ENCODE measurements around the gene KRT36.

KRT36 gene

GRCh38 chr17:41507315-41507880 lies 17.7 kb upstream of the KRT36 start:
- peaks cover 8% of the 10 kb centered on the region for H3K4me1 ChIP-seq (ENCODE audit: insufficient read depth, low read length)
- H3K9ac ChIP-seq (ENCODE audit: low read length), result no peak overlapping the region
- H3K27me3 ChIP-seq (ENCODE audit: control insufficient read depth in 1 of 2, insufficient read depth in 2 of 2, low read length in 2 of 2), result no peaks in the 10 kb centered on the region
- no peak overlapping the region for H3K4me3 ChIP-seq (ENCODE audit: low read depth in 1 of 2, low read length in 2 of 2)
- H3K9me3 ChIP-seq (ENCODE audit: low read length), result no peaks in the 10 kb centered on the region
- no peak overlapping the region for H3K27ac ChIP-seq (ENCODE audit: low read depth, low read length)
- no peaks in the 10 kb centered on the region for H3K36me3 ChIP-seq (ENCODE audit: insufficient read depth, low read length)

GRCh38 chr17:41505809-41506767 lies 16.4 kb upstream of the KRT36 start:
- Histone ChIP-seq H3K27ac (ENCODE audit: low read depth, low read length) (no peak overlapping the region), H3K9me3 (ENCODE audit: low read length) (no peaks in the 10 kb centered on the region), H3K4me3 (ENCODE audit: low read depth in 1 of 2, low read length in 2 of 2) (no peak overlapping the region), H3K27me3 (ENCODE audit: control insufficient read depth in 1 of 2, insufficient read depth in 2 of 2, low read length in 2 of 2) (no peaks in the 10 kb centered on the region), H3K36me3 (ENCODE audit: insufficient read depth, low read length) (no peaks in the 10 kb centered on the region), H3K9ac (ENCODE audit: low read length) (no peak overlapping the region), H3K4me1 (ENCODE audit: insufficient read depth, low read length) (peaks cover 8% of the 10 kb centered on the region)

GRCh38 chr17:41505007-41505808 lies 15.5 kb upstream of the KRT36 start, which contains the start of gene KRT13:
Gene KRT13, minus strand, starts transcription at chr17:41505612. Its CDS starts 62 bp downstream, at chr17:41505550.
- H3K9ac ChIP-seq (ENCODE audit: low read length), result no peak within 1 kb of the TSS
- H3K27ac ChIP-seq (ENCODE audit: low read depth, low read length), result no peak within 1 kb of the TSS
- H3K36me3 ChIP-seq (ENCODE audit: insufficient read depth, low read length), result no peaks in the 10 kb centered on the region
- peaks cover 8% of the 10 kb centered on the region for H3K4me1 ChIP-seq (ENCODE audit: insufficient read depth, low read length)
- H3K27me3 ChIP-seq (ENCODE audit: control insufficient read depth in 1 of 2, insufficient read depth in 2 of 2, low read length in 2 of 2), result no peaks in the 10 kb centered on the region
- no peak within 1 kb of the TSS for H3K4me3 ChIP-seq (ENCODE audit: low read depth in 1 of 2, low read length in 2 of 2)
- H3K9me3 ChIP-seq (ENCODE audit: low read length), result no peaks in the 10 kb centered on the region

- no peak overlapping the region for H3K9ac ChIP-seq (ENCODE audit: low read length)
- H3K9me3 ChIP-seq (ENCODE audit: low read length), result no peaks in the 10 kb centered on the region
- no peaks in the 10 kb centered on the region for H3K36me3 ChIP-seq (ENCODE audit: insufficient read depth, low read length)
- H3K27me3 ChIP-seq (ENCODE audit: control insufficient read depth in 1 of 2, insufficient read depth in 2 of 2, low read length in 2 of 2), result no peaks in the 10 kb centered on the region
- no peak overlapping the region for H3K27ac ChIP-seq (ENCODE audit: low read depth, low read length)
- H3K4me1 ChIP-seq (ENCODE audit: insufficient read depth, low read length), result peaks cover 8% of the 10 kb centered on the region
- H3K4me3 ChIP-seq (ENCODE audit: low read depth in 1 of 2, low read length in 2 of 2), result no peak overlapping the region
Observed at GRCh38 chr17:41504246-41504977, 14.7 kb upstream of the KRT36 start.

- Histone ChIP-seq H3K27me3 (ENCODE audit: control insufficient read depth in 1 of 2, insufficient read depth in 2 of 2, low read length in 2 of 2) (no peaks in the 10 kb centered on the region), H3K9me3 (ENCODE audit: low read length) (no peaks in the 10 kb centered on the region), H3K4me3 (ENCODE audit: low read depth in 1 of 2, low read length in 2 of 2) (no peak overlapping the region), H3K9ac (ENCODE audit: low read length) (no peak overlapping the region), H3K4me1 (ENCODE audit: insufficient read depth, low read length) (peaks cover 8% of the 10 kb centered on the region), H3K36me3 (ENCODE audit: insufficient read depth, low read length) (no peaks in the 10 kb centered on the region), H3K27ac (ENCODE audit: low read depth, low read length) (no peak overlapping the region)
Observed at GRCh38 chr17:41503202-41503601, 13.5 kb upstream of the KRT36 start.

- H3K27ac ChIP-seq (ENCODE audit: low read depth, low read length), result no peak overlapping the region
- no peak overlapping the region for H3K4me3 ChIP-seq (ENCODE audit: low read depth in 1 of 2, low read length in 2 of 2)
Observed at GRCh38 chr17:41500131-41500911, 10.6 kb upstream of the KRT36 start.

GRCh38 chr17:41499714-41500113 lies 10.0 kb upstream of the KRT36 start:
- Histone ChIP-seq H3K4me1 (ENCODE audit: insufficient read depth, low read length) (peaks cover 5% of the 10 kb centered on the region), H3K9me3 (ENCODE audit: low read length) (no peaks in the 10 kb centered on the region), H3K27ac (ENCODE audit: low read depth, low read length) (no peak overlapping the region), H3K36me3 (ENCODE audit: insufficient read depth, low read length) (no peaks in the 10 kb centered on the region), H3K27me3 (ENCODE audit: control insufficient read depth in 1 of 2, insufficient read depth in 2 of 2, low read length in 2 of 2) (no peaks in the 10 kb centered on the region), H3K9ac (ENCODE audit: low read length) (no peak overlapping the region), H3K4me3 (ENCODE audit: low read depth in 1 of 2, low read length in 2 of 2) (no peak overlapping the region)

More at GRCh38 chr17:41500131-41500911, 10.6 kb upstream of the KRT36 start:
- H3K36me3 ChIP-seq (ENCODE audit: insufficient read depth, low read length), result no peaks in the 10 kb centered on the region
- peaks cover 8% of the 10 kb centered on the region for H3K4me1 ChIP-seq (ENCODE audit: insufficient read depth, low read length)
- no peak overlapping the region for H3K9ac ChIP-seq (ENCODE audit: low read length)
- H3K27me3 ChIP-seq (ENCODE audit: control insufficient read depth in 1 of 2, insufficient read depth in 2 of 2, low read length in 2 of 2), result no peaks in the 10 kb centered on the region
- H3K9me3 ChIP-seq (ENCODE audit: low read length), result no peaks in the 10 kb centered on the region

- Histone ChIP-seq H3K27ac (ENCODE audit: low read depth, low read length) (no peak overlapping the region), H3K9me3 (ENCODE audit: low read length) (no peaks in the 10 kb centered on the region), H3K36me3 (ENCODE audit: insufficient read depth, low read length) (no peaks in the 10 kb centered on the region), H3K4me3 (ENCODE audit: low read depth in 1 of 2, low read length in 2 of 2) (no peak overlapping the region), H3K4me1 (ENCODE audit: insufficient read depth, low read length) (no peaks in the 10 kb centered on the region), H3K9ac (ENCODE audit: low read length) (no peak overlapping the region), H3K27me3 (ENCODE audit: control insufficient read depth in 1 of 2, insufficient read depth in 2 of 2, low read length in 2 of 2) (no peaks in the 10 kb centered on the region)
Observed at GRCh38 chr17:41498276-41498675, 8.6 kb upstream of the KRT36 start.

- Histone ChIP-seq H3K36me3 (ENCODE audit: insufficient read depth, low read length) (no peaks in the 10 kb centered on the region), H3K4me1 (ENCODE audit: insufficient read depth, low read length) (no peaks in the 10 kb centered on the region), H3K9me3 (ENCODE audit: low read length) (no peaks in the 10 kb centered on the region), H3K9ac (ENCODE audit: low read length) (no peak overlapping the region), H3K27ac (ENCODE audit: low read depth, low read length) (no peak overlapping the region), H3K27me3 (ENCODE audit: control insufficient read depth in 1 of 2, insufficient read depth in 2 of 2, low read length in 2 of 2) (no peaks in the 10 kb centered on the region), H3K4me3 (ENCODE audit: low read depth in 1 of 2, low read length in 2 of 2) (no peak overlapping the region)
Observed at GRCh38 chr17:41496803-41497484, 7.2 kb upstream of the KRT36 start.

GRCh38 chr17:41494524-41494923 lies 4.8 kb upstream of the KRT36 start:
- Histone ChIP-seq H3K27me3 (ENCODE audit: control insufficient read depth in 1 of 2, insufficient read depth in 2 of 2, low read length in 2 of 2) (no peaks in the 10 kb centered on the region), H3K27ac (ENCODE audit: low read depth, low read length) (no peak overlapping the region), H3K4me1 (ENCODE audit: insufficient read depth, low read length) (no peaks in the 10 kb centered on the region)

More at GRCh38 chr17:41494524-41494923, 4.8 kb upstream of the KRT36 start:
- H3K4me3 ChIP-seq (ENCODE audit: low read depth in 1 of 2, low read length in 2 of 2), result no peak overlapping the region
- H3K9me3 ChIP-seq (ENCODE audit: low read length), result no peaks in the 10 kb centered on the region
- no peaks in the 10 kb centered on the region for H3K36me3 ChIP-seq (ENCODE audit: insufficient read depth, low read length)
- H3K9ac ChIP-seq (ENCODE audit: low read length), result no peak overlapping the region
